HepG2 (cell line): ENCODE measurements around the gene RDH12. TPM values are rescaled to one million over a fixed set of nuclear protein-coding genes. Genes with fewer than 3 reads are reported as not detected.
A peak's percentile ranks its signal among the peaks of the same experiment; 100 is the strongest.

Experiments used
- GFI1 ChIP-seq: sonication (generic); formaldehyde crosslinking; IDR thresholded peaks from 2 replicates; pipeline ENCODE4 v1.5.0; 2020; ENCODE audit warnings: missing genetic modification reagents, mild to moderate bottlenecking, borderline replicate concordance
- HOXA3 ChIP-seq: sonication (generic); formaldehyde crosslinking; IDR thresholded peaks from 2 replicates; pipeline ENCODE4 v1.5.0; 2020; ENCODE audit warnings: missing genetic modification reagents
- KMT2B ChIP-seq: IDR thresholded peaks from 2 replicates; pipeline ENCODE4 v1.6.1; 2016; ENCODE audit warnings: missing genetic modification reagents, missing compliant biosample characterization
- MAFG ChIP-seq: sonication (generic); formaldehyde crosslinking; IDR thresholded peaks from 2 replicates; pipeline ENCODE4 v1.5.1; 2020; ENCODE audit warnings: mild to moderate bottlenecking, missing genetic modification reagents
- MBD4 ChIP-seq: IDR thresholded peaks from 2 replicates; pipeline ENCODE4 v1.6.1; 2012; ENCODE audit warnings: low read length, inconsistent platforms, borderline replicate concordance
- POGZ ChIP-seq: sonication (generic); formaldehyde crosslinking; IDR thresholded peaks from 2 replicates; pipeline ENCODE4 v1.4.0; 2020; ENCODE audit warnings: mild to moderate bottlenecking, missing genetic modification reagents
- RFXAP ChIP-seq: sonication (generic); formaldehyde crosslinking; IDR thresholded peaks from 2 replicates; pipeline ENCODE4 v1.4.0; 2020; ENCODE audit warnings: missing genetic modification reagents, borderline replicate concordance
- SMC3 ChIP-seq: IDR thresholded peaks from 2 replicates; pipeline ENCODE4 v1.6.1; 2011; ENCODE audit warnings: low read length, improper control_type of control experiment
- SMYD3 ChIP-seq: sonication (generic); formaldehyde crosslinking; IDR thresholded peaks from 2 replicates; pipeline ENCODE4 v1.8.1; 2023; ENCODE audit warnings: mild to moderate bottlenecking, missing genetic modification reagents
- TGIF2 ChIP-seq: IDR thresholded peaks from 2 replicates; pipeline ENCODE4 v1.6.1; 2016; ENCODE audit warnings: control low read depth, missing compliant biosample characterization
- WIZ ChIP-seq: sonication (generic); formaldehyde crosslinking; IDR thresholded peaks from 2 replicates; pipeline ENCODE4 v1.5.1; 2020; ENCODE audit warnings: mild to moderate bottlenecking, missing genetic modification reagents
- ZNF124 ChIP-seq: sonication (generic); formaldehyde crosslinking; IDR thresholded peaks from 2 replicates; pipeline ENCODE4 v1.4.0; 2020; ENCODE audit warnings: missing genetic modification reagents
- ZNF333 ChIP-seq: sonication (generic); formaldehyde crosslinking; IDR thresholded peaks from 2 replicates; pipeline ENCODE4 v1.4.0; 2020; ENCODE audit warnings: mild to moderate bottlenecking, missing genetic modification reagents, borderline replicate concordance
- ZNF552 ChIP-seq: sonication (generic); formaldehyde crosslinking; IDR thresholded peaks from 2 replicates; pipeline ENCODE4 v1.9.0; 2022; ENCODE audit warnings: missing genetic modification reagents, mild to moderate bottlenecking, borderline replicate concordance
- polyA plus RNA-seq, 8 experiments: library from polyadenylated mRNA; depleted of rRNA in 3 of 8; stranded (reverse) in 7 of 8; unstranded in 1 of 8; fragments of >200 nt; fragmentation: Illumina TruSeq in 4 of 8; extraction: Trizol in 4 of 8; gene quantifications; 2 replicates each; pipeline versions ENCODE4 v1.2.1 to v1.2.3, GENCODE V29; 2011 to 2016; ENCODE audit warnings: low read depth in 4 of 8, missing spikeins in 1 of 8, mixed read lengths in 1 of 8; ENCODE audit not compliant: insufficient read depth in 1 of 8
- total RNA-seq, 5 experiments: library from RNA; depleted of rRNA; stranded (reverse); fragments of >200 nt; fragmentation: Illumina TruSeq; extraction: Trizol; gene quantifications; 2 replicates each; pipeline ENCODE4 v1.2.3, GENCODE V29; 2016; ENCODE audit warnings: low read depth in 1 of 5
- TF ChIP-seq, protein P1 (sequence below): IDR thresholded peaks from 2 replicates; pipeline ENCODE4 v1.6.1; 2016; ENCODE audit warnings: mild to moderate bottlenecking, missing biosample characterization, missing genetic modification reagents
- TF ChIP-seq, protein P2 (sequence below): sonication (generic); formaldehyde crosslinking; conservative IDR thresholded peaks from 2 replicates; pipeline ENCODE4 v1.8.1; 2023; ENCODE audit warnings: missing genetic modification reagents
- TF ChIP-seq, protein P3 (sequence below): sonication (generic); formaldehyde crosslinking; IDR thresholded peaks from 2 replicates; pipeline ENCODE4 v1.5.0; 2020; ENCODE audit warnings: mild to moderate bottlenecking, missing genetic modification reagents, borderline replicate concordance
- TF ChIP-seq, protein P4 (sequence below): sonication (generic); formaldehyde crosslinking; IDR thresholded peaks from 2 replicates; pipeline ENCODE4 v1.4.0; 2020; ENCODE audit warnings: missing genetic modification reagents
- TF ChIP-seq, protein P5 (sequence below): sonication (generic); formaldehyde crosslinking; IDR thresholded peaks from 2 replicates; pipeline ENCODE4 v1.5.0; 2020; ENCODE audit warnings: mild to moderate bottlenecking, missing genetic modification reagents

RDH12 gene
- total and polyA plus RNA-seq, 2 of the 13 experiments (the other 11 are each of a cell fraction or from before 2014, with no cell fraction given) = 1.6 to 2.1 TPM

DNA sequence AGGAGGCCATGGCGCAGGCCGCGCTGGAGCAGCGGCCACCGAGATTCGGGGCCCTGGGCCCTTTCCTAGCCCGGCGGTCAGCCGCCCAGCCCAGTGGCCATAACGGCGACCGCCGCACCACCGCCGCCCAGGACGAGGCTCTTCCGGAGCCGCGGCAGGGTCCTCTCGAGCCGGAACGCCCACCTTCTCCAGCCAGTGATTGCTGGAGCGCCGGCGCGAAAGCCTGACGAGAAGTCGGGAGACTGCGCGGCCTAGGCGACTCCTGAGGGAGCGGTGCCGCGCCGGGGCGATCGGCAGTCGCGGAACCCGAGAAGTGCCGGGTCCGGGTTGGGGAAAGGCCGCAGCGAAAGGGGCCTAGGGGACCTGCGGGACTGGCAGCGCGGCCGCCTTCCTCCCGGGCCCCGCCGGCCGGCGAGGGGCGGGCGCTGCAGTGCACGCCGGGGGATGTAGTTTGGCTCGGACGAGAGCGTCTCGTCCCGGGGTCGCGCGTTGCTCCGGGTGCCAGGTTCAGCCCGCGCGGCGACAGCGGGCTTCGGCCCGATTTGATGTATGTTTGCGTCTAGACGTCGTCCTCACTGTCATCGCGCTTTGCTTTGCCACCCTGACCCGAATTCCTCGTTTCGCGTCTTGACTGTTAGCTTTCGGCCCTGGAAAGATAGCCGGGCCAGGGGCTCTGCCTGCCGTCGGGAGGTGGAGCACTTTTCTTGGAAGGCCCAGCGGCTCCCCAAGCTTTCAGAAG is 27.0 kb upstream of the RDH12 start, which contains the start of gene VTI1B (continued):
- TF ChIP-seq, protein P1, sequence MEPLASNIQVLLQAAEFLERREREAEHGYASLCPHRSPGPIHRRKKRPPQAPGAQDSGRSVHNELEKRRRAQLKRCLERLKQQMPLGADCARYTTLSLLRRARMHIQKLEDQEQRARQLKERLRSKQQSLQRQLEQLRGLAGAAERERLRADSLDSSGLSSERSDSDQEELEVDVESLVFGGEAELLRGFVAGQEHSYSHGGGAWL (CRISPR knock-in tag) = peak; percentile 79
- TF ChIP-seq, protein P2, sequence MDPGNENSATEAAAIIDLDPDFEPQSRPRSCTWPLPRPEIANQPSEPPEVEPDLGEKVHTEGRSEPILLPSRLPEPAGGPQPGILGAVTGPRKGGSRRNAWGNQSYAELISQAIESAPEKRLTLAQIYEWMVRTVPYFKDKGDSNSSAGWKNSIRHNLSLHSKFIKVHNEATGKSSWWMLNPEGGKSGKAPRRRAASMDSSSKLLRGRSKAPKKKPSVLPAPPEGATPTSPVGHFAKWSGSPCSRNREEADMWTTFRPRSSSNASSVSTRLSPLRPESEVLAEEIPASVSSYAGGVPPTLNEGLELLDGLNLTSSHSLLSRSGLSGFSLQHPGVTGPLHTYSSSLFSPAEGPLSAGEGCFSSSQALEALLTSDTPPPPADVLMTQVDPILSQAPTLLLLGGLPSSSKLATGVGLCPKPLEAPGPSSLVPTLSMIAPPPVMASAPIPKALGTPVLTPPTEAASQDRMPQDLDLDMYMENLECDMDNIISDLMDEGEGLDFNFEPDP = no peak
- TF ChIP-seq, protein P3, sequence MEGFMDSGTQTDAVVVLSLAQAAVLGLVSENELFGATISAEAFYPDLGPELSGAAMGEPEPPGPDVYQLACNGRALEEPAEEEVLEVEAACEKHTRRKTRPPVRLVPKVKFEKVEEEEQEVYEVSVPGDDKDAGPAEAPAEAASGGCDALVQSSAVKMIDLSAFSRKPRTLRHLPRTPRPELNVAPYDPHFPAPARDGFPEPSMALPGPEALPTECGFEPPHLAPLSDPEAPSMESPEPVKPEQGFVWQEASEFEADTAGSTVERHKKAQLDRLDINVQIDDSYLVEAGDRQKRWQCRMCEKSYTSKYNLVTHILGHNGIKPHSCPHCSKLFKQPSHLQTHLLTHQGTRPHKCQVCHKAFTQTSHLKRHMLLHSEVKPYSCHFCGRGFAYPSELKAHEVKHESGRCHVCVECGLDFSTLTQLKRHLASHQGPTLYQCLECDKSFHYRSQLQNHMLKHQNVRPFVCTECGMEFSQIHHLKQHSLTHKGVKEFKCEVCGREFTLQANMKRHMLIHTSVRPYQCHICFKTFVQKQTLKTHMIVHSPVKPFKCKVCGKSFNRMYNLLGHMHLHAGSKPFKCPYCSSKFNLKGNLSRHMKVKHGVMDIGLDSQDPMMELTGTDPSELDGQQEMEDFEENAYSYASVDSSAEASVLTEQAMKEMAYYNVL (CRISPR knock-in tag) = 0 out of 2 replicates have a peak, but pooled peaks have one; percentile 34
- TF ChIP-seq KMT2B (peak; percentile 81), ZNF333 (CRISPR knock-in tag) (peak; percentile 67; the same call in 1 of the 2 replicates), MBD4 (no peak), TGIF2 (peak; percentile 23; the same call in 1 of the 2 replicates), ZNF124 (CRISPR knock-in tag) (peak; percentile 56; the same call in 1 of the 2 replicates), SMYD3 (CRISPR knock-in tag) (no peak), WIZ (CRISPR knock-in tag) (0 out of 2 replicates have a peak, but pooled peaks have one; percentile 58), GFI1 (CRISPR knock-in tag) (peak; percentile 62; the same call in 1 of the 2 replicates), ZNF552 (CRISPR knock-in tag) (no peak), MAFG (CRISPR knock-in tag) (no peak), POGZ (peak; percentile 12; the same call in 1 of the 2 replicates), HOXA3 (CRISPR knock-in tag) (no peak; the same call in 1 of the 2 replicates), RFXAP (CRISPR knock-in tag) (0 out of 2 replicates have a peak, but pooled peaks have one; percentile 60), SMC3 (no peak)
- TF ChIP-seq, protein P4, sequence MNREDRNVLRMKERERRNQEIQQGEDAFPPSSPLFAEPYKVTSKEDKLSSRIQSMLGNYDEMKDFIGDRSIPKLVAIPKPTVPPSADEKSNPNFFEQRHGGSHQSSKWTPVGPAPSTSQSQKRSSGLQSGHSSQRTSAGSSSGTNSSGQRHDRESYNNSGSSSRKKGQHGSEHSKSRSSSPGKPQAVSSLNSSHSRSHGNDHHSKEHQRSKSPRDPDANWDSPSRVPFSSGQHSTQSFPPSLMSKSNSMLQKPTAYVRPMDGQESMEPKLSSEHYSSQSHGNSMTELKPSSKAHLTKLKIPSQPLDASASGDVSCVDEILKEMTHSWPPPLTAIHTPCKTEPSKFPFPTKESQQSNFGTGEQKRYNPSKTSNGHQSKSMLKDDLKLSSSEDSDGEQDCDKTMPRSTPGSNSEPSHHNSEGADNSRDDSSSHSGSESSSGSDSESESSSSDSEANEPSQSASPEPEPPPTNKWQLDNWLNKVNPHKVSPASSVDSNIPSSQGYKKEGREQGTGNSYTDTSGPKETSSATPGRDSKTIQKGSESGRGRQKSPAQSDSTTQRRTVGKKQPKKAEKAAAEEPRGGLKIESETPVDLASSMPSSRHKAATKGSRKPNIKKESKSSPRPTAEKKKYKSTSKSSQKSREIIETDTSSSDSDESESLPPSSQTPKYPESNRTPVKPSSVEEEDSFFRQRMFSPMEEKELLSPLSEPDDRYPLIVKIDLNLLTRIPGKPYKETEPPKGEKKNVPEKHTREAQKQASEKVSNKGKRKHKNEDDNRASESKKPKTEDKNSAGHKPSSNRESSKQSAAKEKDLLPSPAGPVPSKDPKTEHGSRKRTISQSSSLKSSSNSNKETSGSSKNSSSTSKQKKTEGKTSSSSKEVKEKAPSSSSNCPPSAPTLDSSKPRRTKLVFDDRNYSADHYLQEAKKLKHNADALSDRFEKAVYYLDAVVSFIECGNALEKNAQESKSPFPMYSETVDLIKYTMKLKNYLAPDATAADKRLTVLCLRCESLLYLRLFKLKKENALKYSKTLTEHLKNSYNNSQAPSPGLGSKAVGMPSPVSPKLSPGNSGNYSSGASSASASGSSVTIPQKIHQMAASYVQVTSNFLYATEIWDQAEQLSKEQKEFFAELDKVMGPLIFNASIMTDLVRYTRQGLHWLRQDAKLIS (CRISPR knock-in tag) = peak; percentile 64; the same call in 1 of the 2 replicates
- TF ChIP-seq, protein P5, sequence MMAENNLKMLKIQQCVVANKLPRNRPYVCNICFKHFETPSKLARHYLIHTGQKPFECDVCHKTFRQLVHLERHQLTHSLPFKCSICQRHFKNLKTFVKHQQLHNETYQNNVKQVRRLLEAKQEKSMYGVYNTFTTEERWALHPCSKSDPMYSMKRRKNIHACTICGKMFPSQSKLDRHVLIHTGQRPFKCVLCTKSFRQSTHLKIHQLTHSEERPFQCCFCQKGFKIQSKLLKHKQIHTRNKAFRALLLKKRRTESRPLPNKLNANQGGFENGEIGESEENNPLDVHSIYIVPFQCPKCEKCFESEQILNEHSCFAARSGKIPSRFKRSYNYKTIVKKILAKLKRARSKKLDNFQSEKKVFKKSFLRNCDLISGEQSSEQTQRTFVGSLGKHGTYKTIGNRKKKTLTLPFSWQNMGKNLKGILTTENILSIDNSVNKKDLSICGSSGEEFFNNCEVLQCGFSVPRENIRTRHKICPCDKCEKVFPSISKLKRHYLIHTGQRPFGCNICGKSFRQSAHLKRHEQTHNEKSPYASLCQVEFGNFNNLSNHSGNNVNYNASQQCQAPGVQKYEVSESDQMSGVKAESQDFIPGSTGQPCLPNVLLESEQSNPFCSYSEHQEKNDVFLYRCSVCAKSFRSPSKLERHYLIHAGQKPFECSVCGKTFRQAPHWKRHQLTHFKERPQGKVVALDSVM (CRISPR knock-in tag) = no peak
